Nephron (organoid): Measurements from ENCODE around the gene PERCC1.

Experiments used
- H3K27ac Mint-ChIP-seq, 3 experiments: 2 replicates each; pipeline ENCODE4 v1.8.0; 2020; ENCODE audit warnings: mixed read lengths in 3 of 3, mild to moderate bottlenecking in 2 of 3, moderate library complexity in 1 of 3
- H3K27me3 Mint-ChIP-seq: 2 replicates; pipeline ENCODE4 v1.8.0; 2021; ENCODE audit warnings: low read depth, mild to moderate bottlenecking, moderate library complexity, mixed read lengths
- H3K36me3 Mint-ChIP-seq: 2 replicates; pipeline ENCODE4 v1.8.0; 2020; ENCODE audit warnings: low read depth, mixed read lengths
- H3K4me1 Mint-ChIP-seq: 2 replicates; pipeline ENCODE4 v1.8.0; 2020; ENCODE audit warnings: mixed read lengths
- H3K4me3 Mint-ChIP-seq, 3 experiments: 2 replicates each; pipeline ENCODE4 v1.8.0; 2020; ENCODE audit warnings: mild to moderate bottlenecking in 3 of 3, mixed read lengths in 3 of 3, moderate library complexity in 2 of 3
- H3K9me3 Mint-ChIP-seq: 2 replicates; pipeline ENCODE4 v1.8.0; 2020; ENCODE audit warnings: mixed read lengths
- TF ChIP-seq, protein P1 (sequence below), 3 experiments: fragments of 200-600 bp; sonication (generic); IDR thresholded peaks; one replicate each; pipeline ENCODE4 v1.5.0; 2021; ENCODE audit warnings: antibody characterized with exemption in 3 of 3; ENCODE audit not compliant: unreplicated experiment in 3 of 3

The PERCC1 gene

GRCh38 chr16:1429012-1429411, 1.9 kb upstream of the PERCC1 start:
- no peaks in the 10 kb centered on the region for H3K9me3 Mint-ChIP-seq
- no peak overlapping the region for H3K27ac Mint-ChIP-seq
- no peaks in the 10 kb centered on the region for H3K36me3 Mint-ChIP-seq
- no peaks in the 10 kb centered on the region for H3K4me1 Mint-ChIP-seq
- H3K27me3 Mint-ChIP-seq: no peaks in the 10 kb centered on the region
- TF ChIP-seq, protein P1, sequence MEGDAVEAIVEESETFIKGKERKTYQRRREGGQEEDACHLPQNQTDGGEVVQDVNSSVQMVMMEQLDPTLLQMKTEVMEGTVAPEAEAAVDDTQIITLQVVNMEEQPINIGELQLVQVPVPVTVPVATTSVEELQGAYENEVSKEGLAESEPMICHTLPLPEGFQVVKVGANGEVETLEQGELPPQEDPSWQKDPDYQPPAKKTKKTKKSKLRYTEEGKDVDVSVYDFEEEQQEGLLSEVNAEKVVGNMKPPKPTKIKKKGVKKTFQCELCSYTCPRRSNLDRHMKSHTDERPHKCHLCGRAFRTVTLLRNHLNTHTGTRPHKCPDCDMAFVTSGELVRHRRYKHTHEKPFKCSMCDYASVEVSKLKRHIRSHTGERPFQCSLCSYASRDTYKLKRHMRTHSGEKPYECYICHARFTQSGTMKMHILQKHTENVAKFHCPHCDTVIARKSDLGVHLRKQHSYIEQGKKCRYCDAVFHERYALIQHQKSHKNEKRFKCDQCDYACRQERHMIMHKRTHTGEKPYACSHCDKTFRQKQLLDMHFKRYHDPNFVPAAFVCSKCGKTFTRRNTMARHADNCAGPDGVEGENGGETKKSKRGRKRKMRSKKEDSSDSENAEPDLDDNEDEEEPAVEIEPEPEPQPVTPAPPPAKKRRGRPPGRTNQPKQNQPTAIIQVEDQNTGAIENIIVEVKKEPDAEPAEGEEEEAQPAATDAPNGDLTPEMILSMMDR (IDR thresholded peaks at IDR 0.05; ENCODE audit: unreplicated experiment in 3 of 3): no peak
- H3K4me3 Mint-ChIP-seq: no peak overlapping the region

DNA sequence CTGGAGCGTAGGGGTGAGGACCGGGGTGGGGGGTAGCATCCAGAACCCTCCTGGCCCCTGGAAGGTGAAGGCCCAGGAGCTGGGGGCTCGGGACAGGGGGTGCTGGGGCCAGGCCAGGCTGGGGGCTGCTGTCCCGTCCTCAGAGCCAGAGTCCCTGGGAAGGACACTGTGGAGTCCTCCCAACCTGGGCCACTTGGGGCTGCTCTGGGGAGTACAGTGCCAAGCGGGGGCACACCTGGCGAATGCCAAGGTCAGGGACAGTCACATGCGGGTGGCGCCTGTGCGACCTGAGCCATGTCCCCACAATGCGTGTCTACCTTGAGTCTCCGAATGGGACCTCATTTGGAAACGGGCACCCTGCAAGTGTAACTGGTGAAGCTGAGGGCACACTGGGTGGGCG, 1.2 kb upstream of the PERCC1 start:
- Mint-ChIP-seq H3K9me3 (no peaks in the 10 kb centered on the region), H3K36me3 (no peaks in the 10 kb centered on the region), H3K4me3 (no peak overlapping the region), H3K27me3 (no peaks in the 10 kb centered on the region), H3K27ac (no peak overlapping the region), H3K4me1 (no peaks in the 10 kb centered on the region)
- TF ChIP-seq, protein P1 (IDR thresholded peaks at IDR 0.05; ENCODE audit: unreplicated experiment in 3 of 3): no peak

DNA sequence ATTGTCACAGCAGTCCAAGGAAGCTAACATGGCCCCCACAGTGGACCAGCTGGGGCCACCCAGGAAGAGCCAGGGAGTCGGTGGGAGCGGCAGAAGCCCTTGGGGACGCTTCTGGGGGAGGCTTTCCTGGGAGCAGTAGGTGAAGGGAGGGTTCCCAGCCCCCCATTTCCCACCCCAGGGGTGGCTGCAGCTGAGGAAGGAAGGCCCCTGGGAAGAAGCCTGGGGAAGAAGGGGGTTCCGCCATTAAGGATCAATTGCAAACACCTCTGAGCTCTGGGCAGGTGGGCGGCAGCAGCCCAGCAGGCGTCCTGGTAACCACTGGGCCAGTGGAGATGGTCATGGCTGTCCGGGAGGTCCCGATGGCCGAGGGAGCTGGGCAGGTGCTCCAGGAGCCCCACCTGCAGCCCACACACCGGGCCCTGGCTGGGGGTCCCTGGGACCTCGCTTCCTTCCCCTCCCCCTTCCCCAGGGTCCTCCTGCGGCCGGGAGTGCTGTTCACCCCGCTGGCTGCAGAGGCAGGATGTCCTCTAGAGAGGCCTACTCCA, 592 bp upstream of the PERCC1 start:
- H3K27me3 Mint-ChIP-seq: no peaks in the 10 kb centered on the region
- TF ChIP-seq, protein P1 (IDR thresholded peaks at IDR 0.05; ENCODE audit: unreplicated experiment in 3 of 3): no peak
- H3K36me3 Mint-ChIP-seq: no peaks in the 10 kb centered on the region
- H3K4me3 Mint-ChIP-seq: no peak overlapping the region
- no peaks in the 10 kb centered on the region for H3K4me1 Mint-ChIP-seq
- H3K9me3 Mint-ChIP-seq: no peaks in the 10 kb centered on the region
- H3K27ac Mint-ChIP-seq: peak overlapping the region in 1 of 3 experiments; percentile 57

GRCh38 chr16:1431497-1432270, 806 bp downstream of the PERCC1 start:
- Mint-ChIP-seq H3K27ac (no peak overlapping the region), H3K27me3 (no peaks in the 10 kb centered on the region), H3K9me3 (no peaks in the 10 kb centered on the region), H3K36me3 (no peaks in the 10 kb centered on the region), H3K4me1 (no peaks in the 10 kb centered on the region), H3K4me3 (no peak overlapping the region)
- TF ChIP-seq, protein P1 (IDR thresholded peaks at IDR 0.05; ENCODE audit: unreplicated experiment in 3 of 3): no peak

DNA sequence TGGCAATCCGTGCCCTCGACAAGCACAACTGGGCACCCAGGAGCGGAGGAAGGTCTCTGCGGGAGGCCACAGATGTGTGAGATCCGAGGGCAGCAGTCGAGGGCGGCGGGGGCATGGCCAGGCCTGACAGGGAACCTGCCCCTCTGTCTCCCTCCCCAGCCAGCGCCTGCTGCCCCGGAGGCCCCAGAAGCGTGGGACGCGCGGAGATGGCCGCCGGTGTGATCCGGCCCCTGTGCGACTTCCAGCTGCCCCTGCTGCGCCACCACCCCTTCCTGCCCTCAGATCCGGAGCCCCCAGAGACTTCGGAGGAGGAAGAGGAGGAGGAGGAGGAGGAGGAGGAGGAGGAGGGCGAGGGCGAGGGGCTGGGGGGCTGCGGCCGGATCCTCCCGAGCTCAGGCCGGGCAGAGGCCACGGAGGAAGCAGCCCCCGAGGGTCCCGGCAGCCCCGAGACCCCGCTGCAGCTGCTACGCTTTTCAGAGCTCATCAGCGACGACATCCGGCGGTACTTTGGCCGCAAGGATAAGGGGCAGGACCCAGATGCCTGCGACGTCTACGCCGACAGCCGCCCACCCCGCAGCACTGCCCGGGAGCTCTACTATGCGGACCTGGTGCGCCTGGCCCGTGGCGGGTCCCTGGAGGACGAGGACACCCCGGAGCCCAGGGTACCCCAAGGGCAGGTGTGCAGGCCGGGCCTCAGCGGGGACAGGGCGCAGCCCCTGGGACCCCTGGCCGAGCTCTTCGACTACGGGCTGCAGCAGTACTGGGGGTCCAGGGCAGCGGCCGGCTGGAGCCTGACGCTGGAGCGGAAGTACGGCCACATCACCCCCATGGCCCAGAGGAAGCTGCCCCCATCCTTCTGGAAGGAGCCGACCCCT, 1.7 kb downstream of the PERCC1 start:
- no peaks in the 10 kb centered on the region for H3K4me1 Mint-ChIP-seq
- H3K9me3 Mint-ChIP-seq: no peaks in the 10 kb centered on the region
- H3K4me3 Mint-ChIP-seq: no peak overlapping the region
- no peaks in the 10 kb centered on the region for H3K36me3 Mint-ChIP-seq
- H3K27me3 Mint-ChIP-seq: no peaks in the 10 kb centered on the region
- TF ChIP-seq, protein P1 (IDR thresholded peaks at IDR 0.05; ENCODE audit: unreplicated experiment in 3 of 3): no peak
- H3K27ac Mint-ChIP-seq: no peak overlapping the region
